Stimulated activated CD8-positive, alpha-beta memory T cell treated with anti-CD3 and anti-CD28 coated beads, Interleukin-2, amount 100 ng/mL, for 1 hour (primary cell): ENCODE measurements around the gene DLL1.
"Not testable (repeated sequence)": the region's sequence is repeated elsewhere in the genome, so short reads cannot be mapped to it uniquely, and the experiment has no call there.

ENCODE experiments used
- DNase-seq, 2 donors: peaks; one replicate each; pipeline ENCODE4 v3.0.0-alpha.2; 2020; ENCODE audit warnings: low read depth in 2 of 2

The DLL1 gene, protein sequence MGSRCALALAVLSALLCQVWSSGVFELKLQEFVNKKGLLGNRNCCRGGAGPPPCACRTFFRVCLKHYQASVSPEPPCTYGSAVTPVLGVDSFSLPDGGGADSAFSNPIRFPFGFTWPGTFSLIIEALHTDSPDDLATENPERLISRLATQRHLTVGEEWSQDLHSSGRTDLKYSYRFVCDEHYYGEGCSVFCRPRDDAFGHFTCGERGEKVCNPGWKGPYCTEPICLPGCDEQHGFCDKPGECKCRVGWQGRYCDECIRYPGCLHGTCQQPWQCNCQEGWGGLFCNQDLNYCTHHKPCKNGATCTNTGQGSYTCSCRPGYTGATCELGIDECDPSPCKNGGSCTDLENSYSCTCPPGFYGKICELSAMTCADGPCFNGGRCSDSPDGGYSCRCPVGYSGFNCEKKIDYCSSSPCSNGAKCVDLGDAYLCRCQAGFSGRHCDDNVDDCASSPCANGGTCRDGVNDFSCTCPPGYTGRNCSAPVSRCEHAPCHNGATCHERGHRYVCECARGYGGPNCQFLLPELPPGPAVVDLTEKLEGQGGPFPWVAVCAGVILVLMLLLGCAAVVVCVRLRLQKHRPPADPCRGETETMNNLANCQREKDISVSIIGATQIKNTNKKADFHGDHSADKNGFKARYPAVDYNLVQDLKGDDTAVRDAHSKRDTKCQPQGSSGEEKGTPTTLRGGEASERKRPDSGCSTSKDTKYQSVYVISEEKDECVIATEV

DNA sequence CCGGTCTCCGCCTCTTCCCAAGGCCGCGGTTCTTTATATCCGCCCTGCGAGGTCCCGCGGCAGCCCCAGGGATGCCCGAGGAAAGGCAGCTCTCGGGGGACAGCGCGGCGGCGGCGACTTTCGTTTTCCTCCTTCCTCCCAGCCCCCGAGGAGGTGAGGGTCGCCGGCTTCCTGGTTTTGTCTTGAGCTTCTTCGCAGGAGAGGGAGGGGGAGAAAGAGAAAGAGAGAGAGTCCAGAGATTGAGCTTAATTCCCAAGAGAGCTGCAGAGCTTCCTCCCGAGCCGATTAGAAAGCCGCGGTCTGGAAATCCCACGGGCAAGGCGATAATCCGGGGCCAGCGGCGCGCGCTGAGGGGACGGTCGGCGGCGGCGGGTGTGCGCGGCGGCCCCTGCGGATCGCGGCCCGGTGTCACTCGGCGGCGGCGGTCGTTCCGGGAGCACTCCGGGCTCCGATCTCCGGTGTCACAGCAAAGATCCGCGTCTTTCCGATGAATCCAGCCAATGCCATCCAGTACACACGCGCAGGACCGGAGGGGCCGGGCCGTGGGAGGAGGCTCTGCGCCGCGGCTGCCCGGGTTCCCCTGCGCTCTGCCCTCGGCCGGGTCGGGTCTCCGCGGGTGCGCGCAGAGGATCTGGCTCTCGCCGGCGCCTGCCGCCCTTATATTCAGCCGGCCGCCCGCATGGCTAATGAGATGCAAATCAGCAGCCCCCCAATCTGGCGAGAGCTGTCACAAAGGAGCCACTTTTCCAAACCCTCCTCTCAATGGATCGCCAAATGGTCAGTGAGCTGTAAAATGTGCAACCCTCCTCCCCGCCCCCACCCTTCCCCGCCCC lies at the start of gene DLL1:
Gene DLL1, minus strand, starts transcription at position 783 of the 833 bp plus-strand sequence. CDS start 939 bp downstream, outside the sequence.
- no peak for DNase-seq

DNA sequence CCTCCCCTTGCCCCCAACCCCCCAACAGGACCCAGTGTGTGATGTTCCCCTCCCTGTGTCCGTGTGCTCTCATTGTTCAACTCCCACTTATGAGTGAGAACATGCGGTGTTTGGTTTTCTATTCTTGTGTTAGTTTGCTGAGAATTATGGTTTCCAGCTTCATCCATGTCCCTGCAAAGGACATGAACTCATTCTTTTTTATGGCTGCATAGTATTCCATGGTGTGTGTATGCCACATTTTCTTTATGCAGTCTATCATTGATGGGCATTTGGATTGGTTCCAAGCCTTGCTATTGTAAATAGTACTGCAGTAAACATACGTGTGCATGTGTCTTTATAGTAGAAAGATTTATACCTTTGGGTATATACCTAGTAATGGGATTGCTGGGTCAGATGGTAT lies 44.3 kb upstream of the DLL1 start:
- DNase-seq: not testable (repeated sequence)

DNA sequence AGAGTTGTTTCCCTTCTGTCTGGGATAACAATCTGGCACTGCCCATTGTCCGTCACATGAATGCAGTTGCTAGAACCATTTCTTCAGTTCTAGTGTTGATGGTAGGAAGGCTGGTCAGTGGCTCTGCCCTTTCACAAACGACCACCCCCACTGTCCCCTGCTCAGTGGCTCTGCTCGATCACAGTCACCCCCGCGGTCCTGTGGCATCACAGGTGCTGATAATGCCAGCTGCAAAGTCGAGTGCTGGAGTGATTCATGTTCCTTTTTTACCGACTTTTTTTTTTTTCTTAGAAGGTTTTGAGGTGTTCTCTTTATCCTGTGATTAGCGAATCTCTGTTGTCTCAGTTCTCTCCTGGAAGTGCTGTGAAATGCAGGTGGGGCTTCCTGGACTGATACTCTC lies 38.4 kb upstream of the DLL1 start:
- no peak for DNase-seq

DNA sequence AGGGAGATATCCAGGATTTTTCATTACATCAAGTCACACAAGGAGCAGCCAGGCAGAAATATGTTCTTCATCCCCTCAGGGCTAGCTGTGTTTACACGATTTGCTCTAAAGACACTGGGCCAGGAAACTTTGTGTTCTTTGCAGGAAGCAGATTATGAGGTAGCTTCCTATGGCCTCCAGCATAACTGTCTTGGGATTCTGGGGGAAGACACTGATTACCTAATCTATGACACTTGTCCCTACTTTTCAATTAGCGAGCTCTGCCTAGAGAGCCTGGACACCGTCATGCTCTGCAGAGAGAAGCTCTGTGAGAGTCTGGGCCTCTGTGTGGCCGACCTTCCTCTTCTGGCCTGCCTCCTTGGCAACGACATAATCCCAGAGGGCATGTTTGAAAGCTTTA lies 26.8 kb upstream of the DLL1 start:
- DNase-seq: no peak

DNA sequence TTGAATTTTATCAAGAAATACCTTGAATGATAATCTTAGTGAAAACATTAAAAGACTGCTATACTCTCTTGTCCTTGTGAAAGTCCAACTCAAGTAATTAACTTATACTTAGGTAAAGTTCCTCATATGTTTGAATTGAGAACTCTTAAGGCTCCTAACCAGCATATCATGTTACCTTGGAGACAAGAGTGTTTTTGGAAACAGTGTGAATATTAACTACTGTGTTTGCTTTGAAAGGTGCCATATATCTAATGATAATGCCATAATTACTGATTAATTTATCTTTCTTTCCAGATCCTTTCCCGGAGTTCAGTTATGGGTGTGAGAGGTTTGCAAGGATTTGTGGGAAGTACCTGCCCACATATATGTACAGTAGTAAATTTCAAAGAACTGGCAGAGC lies 26.2 kb upstream of the DLL1 start:
- DNase-seq: no peak

DNA sequence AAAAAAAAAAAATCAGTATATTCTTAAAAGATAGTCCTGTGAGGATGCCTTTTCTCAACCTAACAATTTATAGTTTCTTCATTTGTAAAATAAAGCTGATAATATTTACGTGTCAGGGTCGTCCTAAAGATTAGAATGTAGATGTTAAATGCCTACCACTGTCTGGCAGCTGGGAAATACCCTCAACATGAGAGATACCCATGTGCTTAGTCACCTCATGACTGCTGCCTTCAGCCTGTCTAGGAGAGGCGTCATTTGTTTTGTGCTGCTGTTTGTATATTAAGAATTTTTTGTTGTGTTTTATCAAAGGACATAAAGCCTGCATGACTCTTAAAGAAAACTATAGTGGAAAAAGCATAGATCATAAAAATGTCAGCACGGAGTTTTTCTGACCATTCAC lies 25.2 kb upstream of the DLL1 start:
- no peak for DNase-seq

DNA sequence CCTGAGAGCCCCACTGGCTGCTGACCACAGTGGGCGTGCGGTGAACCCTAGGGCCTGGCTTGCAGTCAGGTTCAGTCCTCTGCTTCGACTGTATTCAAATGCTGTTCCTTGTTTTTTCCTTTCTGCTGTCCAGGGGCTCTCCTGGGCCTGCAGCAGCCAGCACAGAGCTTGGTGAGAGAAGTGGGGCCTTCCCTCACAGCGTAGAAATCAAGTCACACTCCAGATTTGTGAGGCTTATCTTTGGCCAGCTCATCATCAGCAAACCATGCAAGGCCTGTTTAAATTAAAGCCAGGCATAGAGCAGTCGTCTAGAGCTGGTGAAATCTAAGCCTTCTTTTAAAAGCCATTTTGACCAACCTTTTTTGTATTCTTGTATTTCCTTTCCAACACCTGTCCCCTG lies 24.1 kb upstream of the DLL1 start:
- no peak for DNase-seq

DNA sequence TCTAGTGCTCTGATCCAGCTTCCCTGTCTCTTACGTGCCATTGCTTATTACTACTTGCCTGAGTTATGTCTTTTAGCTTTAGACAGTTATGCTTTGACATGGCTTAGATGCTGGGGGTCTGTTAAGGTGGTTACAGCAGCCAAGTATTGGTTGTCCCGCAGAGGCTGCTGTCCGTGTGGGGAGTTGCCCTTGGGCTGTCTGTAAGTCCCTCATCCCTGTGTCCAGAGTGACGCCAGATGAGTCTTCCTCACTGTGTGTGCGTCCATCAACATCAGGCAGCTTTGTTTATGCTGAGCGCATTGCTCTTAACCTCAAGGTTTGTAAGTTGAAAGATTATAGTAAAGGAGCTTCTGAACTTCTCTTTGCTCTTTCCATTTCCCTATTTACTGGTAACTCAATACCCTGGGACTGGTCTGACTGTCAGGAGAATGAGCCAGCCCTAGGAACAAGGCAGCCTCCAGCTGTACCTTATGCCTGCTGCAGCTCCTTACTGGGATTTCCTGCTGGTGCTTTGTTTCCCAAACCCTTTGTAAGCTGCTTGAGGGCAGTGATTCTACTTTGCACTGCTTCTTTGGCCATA lies 22.9 kb upstream of the DLL1 start:
- no peak for DNase-seq

DNA sequence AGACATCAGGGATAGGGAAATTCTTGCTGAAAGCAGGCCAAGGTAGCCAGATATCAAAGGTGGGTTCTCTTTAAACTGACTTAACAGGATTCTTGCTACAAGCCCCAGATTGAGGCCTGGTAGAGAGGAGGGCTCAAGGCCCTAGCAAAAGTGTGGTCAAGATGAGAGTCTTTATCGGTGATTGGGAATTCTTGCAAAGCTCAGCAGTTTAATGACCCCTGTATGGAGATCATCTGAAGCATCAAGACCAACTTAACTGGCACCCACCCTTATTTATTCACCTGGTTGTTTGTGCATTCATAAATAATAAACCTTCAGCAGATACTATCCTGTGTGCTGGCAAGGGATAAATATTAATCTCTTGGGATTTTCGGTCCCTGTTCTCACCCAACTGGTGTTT lies 22.0 kb upstream of the DLL1 start:
- no peak for DNase-seq

DNA sequence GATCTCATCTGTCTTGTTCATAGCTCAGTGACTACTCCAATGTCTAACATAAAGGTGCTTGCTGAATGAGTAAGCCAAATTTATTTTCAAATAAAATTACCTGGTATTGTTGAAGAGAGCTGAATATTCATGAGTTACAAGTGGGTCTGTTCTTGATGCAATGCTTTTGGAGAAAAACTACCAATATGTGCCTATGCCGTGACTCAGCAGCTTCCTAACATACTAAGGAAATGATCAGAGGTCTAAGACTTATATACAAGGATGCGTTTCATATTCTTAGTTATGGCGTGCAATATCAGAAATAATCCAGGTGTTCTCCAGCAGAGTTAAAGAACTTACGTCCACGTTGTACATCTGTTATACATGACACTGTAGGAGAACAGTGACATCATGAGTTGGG lies 20.8 kb upstream of the DLL1 start:
- no peak for DNase-seq

DNA sequence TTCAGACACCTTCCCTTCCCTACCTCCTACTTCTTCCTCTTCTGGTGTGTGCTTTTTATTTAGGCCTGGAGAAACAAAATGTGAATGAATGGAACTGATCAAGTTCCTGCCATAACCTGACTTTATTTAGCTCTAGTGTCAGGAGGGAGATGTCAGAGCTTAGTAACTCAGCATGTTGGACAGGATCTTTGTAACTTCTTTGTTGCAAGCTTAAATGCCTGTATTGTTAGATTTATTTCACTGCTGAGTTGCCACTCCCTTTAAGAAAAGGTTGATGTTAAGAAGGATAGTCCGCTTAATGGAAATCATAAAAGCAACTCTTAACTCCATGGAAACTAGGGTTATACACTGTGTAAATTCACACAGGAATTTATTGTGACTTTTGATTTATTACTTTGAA lies 17.9 kb upstream of the DLL1 start:
- DNase-seq: no peak

DNA sequence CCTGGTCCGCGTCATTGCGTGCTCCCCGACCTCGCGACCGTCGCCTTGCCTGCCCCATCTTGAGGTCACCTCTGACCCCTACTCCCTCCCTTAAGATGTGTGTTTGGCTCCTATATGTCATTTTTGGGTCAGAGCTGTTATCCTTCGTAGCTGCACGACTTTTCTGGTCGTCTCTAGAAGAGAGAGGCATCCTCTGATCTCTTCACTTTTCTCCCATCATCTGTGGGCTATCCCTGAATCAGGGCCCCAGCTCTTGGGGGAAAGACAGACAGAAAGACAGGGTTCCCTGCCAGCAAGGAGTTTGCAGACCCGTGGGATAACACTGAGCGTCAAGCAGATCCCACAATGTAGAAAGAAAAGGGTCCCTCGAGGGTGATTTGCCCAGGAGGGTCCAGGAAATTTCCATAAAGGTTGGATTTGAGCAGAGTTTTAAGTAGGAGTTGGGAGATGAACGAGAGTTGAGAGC lies 16.2 kb upstream of the DLL1 start:
- no peak for DNase-seq

DNA sequence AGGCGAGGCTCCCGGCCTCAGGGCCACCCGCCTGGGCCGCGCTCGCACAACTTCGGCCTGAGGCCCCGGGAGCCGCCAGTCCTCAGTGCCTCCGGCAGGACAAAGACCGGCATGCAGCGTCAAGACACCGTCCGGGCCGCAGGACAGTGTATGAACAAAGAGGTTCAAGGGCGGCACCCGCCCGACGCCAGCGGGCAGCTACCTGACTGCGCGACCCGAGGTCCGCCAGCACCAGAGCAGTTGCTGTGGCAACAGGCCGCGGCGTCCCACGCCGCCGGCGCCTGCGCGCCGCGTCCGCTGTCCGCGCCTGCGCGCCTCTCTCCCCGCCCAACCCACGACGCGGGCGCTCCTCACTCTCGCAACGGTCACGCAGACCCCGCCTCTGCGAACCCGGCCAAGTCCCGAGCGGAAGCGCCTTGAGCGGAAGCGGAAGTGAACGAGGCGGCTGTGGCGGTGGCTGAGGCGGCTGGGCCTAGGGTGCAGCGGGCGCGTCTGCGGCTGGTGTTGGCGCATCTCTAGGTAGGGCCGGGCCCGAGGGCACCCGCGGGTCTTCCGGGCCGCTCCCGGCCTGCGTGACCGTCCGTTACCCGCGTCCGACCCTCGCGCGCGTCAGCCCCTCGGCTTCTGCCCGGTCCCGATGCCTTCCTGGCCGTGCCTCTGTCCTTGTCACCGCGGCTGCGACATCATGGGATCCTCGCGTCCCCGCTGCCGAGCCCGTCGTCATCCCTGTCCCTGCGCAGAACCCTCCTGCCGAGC lies 15.6 kb upstream of the DLL1 start, which contains the start of gene FAM120B:
Gene FAM120B, plus strand, starts transcription at position 435 of the 756 bp plus-strand sequence. CDS start 10,633 bp downstream, outside the sequence.
- peak; percentile 93 for DNase-seq

DNA sequence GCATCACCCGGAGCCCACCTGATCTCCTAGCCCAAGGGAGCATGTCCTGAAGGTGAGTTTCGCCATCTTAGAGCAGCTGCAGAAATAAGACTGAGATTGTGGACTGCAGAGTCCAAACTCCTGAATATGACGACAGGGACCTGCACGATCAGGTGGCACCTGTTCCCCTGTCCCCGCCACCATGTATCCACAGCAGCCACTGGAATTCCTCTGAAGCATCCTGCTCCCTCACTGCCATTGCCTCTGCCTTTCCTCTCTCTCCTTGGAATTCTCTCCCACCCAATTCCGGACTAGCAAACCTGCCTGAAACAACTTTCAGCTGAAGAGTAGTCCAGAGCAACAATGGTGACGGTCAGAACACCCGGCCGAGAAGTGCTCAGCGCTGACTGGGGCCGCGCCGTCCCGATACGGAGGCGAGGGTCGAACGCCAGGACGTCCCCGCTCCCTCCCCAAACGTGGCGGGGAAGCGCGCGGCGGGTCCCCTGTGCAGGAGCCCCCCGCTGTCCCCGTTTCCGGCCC lies 15.0 kb upstream of the DLL1 start:
- DNase-seq: no peak

DNA sequence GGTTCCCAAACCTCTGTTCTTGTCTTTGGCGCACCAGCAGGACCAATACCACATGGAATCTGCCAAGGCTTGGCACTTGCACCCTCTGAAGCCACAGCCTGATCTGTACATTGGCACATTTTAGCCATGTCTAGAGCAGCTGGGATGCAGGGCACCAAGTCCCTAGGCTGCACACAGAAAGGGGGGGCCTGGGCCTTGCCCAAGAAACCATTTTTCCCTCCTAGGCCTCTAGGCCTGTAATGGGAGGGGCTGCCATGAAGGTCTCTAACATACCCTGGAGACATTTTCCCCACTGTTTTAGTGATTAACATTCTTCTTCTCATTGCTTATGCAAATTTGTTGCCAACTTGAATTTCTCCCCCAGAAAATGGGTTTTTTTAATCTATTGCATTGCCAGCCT lies 10.3 kb upstream of the DLL1 start:
- no peak for DNase-seq

DNA sequence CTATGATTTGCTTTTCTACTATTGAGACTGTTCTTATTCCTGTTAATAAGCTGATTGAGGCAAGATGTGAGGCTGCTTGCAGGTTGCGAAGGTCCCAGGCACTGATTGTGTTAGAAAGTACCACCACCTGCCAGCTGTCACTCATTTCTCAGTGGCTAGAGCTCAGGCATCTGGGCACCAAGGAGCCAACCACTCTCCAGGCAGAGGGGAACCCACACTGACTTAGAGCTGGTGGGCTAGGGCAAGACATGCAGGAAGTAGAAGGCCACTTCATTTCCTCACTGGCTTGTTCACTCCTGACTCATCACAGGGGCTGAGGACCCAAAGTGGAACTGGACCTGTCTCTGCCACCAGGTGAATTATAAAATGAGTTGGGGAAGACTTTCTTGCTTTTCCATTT lies 7.8 kb upstream of the DLL1 start:
- no peak for DNase-seq

DNA sequence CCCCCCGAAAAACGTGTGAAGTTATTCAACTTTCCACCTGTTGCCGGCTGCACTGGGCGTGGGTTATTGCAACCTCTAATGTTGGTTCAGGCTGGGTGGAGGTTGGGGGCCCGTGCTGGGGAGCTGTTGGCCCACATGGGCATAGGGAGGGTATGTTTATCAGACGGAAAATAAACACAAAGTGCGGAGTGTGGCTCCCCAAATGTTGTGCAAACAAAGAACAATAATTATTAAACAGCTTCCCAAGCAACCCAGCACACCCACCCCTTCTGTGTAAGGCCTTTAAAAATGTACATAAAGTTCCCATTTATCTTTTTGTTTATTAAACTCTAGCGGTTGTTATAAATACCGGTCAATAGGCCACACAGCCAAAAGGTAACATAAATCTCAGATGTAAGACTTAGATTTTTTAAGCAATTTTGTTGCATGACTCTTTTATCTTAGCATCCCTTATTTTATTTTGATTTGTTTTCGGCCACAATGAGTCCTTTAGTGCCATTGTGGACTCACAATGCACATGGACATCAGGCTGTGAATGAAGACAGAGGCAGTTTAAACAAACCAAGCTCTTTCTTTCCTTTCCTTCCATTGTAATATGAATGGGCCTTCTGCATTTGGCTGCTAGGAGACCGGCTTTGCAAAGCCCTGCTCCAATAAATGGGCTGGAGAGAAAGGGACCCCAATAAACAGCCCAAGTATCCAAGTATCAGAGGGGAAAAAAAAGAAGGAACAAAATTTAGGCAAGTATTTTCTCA lies 6.9 kb upstream of the DLL1 start:
- DNase-seq: no peak

DNA sequence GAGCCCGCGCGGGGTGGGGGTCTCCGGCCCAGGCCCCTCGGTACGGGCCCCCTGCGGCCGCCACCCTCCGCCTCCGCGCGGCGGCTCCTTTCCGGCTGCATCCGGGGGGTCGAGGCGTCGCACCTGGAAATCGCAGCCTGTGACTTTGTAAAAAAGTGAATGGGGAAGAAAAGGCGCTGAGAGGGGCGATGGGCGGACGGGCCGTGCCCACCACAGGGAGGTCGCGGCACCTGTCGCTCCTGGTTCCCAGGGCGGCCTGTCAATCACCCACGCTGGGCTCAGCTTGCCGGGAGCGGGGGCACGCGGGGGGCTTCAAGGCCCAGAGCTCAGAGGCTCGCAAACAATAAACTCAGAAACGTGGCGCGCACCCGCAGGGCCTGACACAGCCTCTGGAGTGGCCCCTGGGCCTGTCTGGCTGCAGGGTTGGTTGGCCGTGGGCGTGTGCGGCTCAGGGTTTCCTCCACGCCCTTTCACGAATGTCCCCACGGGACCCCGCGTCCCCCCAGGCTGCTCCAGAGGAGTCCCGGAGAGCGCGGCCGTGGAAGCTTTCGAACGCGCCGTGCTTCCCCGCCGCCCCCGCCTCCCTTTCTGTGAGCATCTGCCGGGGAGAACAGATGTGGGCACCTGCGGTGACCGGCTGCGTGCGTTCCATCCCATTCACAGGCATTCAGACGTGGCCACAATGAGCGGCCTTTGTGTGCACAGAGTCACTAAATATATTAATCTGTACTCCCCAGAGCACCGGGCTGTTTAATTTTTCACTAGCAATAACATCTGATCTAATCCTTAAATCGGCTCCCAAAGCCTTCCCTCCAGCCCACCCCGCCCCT lies 6.1 kb upstream of the DLL1 start:
- DNase-seq: no peak

DNA sequence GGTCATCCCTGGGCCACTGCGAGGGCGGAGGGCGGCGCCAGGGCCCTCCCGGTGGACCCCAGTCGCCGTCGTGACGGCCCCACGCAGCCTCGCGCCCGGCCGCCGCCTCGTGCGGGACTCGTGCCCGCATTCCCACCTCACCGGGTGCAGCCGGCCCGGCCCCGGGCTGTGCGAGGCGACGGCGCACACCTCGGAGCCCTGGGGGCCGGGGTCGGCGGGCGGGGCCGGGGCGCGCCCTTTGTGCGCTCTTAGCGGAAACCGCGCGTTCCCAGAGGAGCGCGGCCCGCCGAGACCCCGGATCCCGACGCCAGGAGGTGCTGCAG lies 5.5 kb upstream of the DLL1 start:
- DNase-seq: no peak
